Small intestine (tissue), 7 donors: ENCODE results near the gene TARDBP. TPM values are rescaled to one million over a fixed set of nuclear protein-coding genes. Genes with fewer than 3 reads are reported as not detected.
"Not testable (repeated sequence)": the region's sequence is repeated elsewhere in the genome, so short reads cannot be mapped to it uniquely, and the experiment has no call there.

Source experiments
- DNase-seq, 2 donors: peaks; one replicate each; pipeline versions ENCODE4 v3.0.0 to v3.0.0-alpha.2; 2013
- FAIRE-seq: peaks from 2 replicates; lab custom pipeline; 2012; peaks lifted over from hg19 to GRCh38; lab: Jason Lieb, UNC
- H3K27ac ChIP-seq, 3 donors: one replicate each; pipeline ENCODE4 v1.5.1; 2013; ENCODE audit warnings: low read length in 2 of 3, mild to moderate bottlenecking in 2 of 3, control low read depth in 1 of 3, inconsistent platforms in 1 of 3, low read depth in 1 of 3, moderate library complexity in 1 of 3
- H3K27me3 ChIP-seq, 3 donors: one replicate each; pipeline ENCODE4 v1.6.1; 2013; ENCODE audit warnings: low read length in 3 of 3, inconsistent platforms in 1 of 3; ENCODE audit not compliant: control insufficient read depth in 3 of 3, insufficient read depth in 3 of 3
- H3K36me3 ChIP-seq, 3 donors: one replicate each; pipeline ENCODE4 v1.6.1; 2013; ENCODE audit warnings: low read length in 3 of 3, inconsistent platforms in 1 of 3, low read depth in 1 of 3, mild to moderate bottlenecking in 1 of 3, moderate library complexity in 1 of 3; ENCODE audit not compliant: control insufficient read depth in 3 of 3, insufficient read depth in 2 of 3
- H3K4me1 ChIP-seq, 3 donors: one replicate each; pipeline ENCODE4 v1.6.1; 2013; ENCODE audit warnings: low read length in 2 of 3, inconsistent platforms in 1 of 3, low read depth in 1 of 3, mild to moderate bottlenecking in 1 of 3, moderate library complexity in 1 of 3; ENCODE audit not compliant: control insufficient read depth in 3 of 3, insufficient read depth in 2 of 3
- H3K4me3 ChIP-seq, 3 donors: one replicate each; pipeline ENCODE4 v1.5.1; 2013; ENCODE audit warnings: low read length in 3 of 3, control low read depth in 1 of 3, inconsistent platforms in 1 of 3, low read depth in 1 of 3, mild to moderate bottlenecking in 1 of 3, moderate library complexity in 1 of 3
- H3K9me3 ChIP-seq, 2 donors: one replicate each; pipeline ENCODE4 v1.6.1; 2013; ENCODE audit warnings: low read depth in 1 of 2, low read length in 1 of 2; ENCODE audit not compliant: control insufficient read depth in 2 of 2, insufficient read depth in 1 of 2
- WGBS, 3 donors: extraction: QIAGEN DNeasy Blood & Tissue Kit; methylation state at CpG; one replicate each; pipeline ENCODE4 v1.1.7; 2013; 5-methylcytosine and 5-hydroxymethylcytosine counted together
- polyA plus RNA-seq, 4 donors: library from polyadenylated mRNA; stranded (reverse) in 3 of 4; unstranded in 1 of 4; fragments of 200-250 nt in 3 of 4; fragments of 120-200 nt in 1 of 4; gene quantifications; one replicate each; pipeline versions ENCODE4 v1.2.1 to v1.2.3, GENCODE V29; 2013
- donor health status: healthy with polysubstance abuse.
- donor health status: control.
- donor health status: control.
- donor health status: Bipolar disorder and iron deficiency.
- donor health status: healthy.

Gene TARDBP
- polyA plus RNA-seq, 4 donors = 86.1 to 184 (median 116) TPM

GRCh38 chr1:11026903-11027302 is 14.4 kb downstream of the TARDBP start:
- H3K27ac ChIP-seq = no peak overlapping the region
- FAIRE-seq (no peak), DNase-seq (no peak)
- 95 to 96% (median 95%) methylated on average over 5 of the region's 5 CpGs for WGBS, 3 donors
- no peaks in the 10 kb centered on the region for H3K27me3 ChIP-seq
- H3K4me1 ChIP-seq = no peaks in the 10 kb centered on the region
- H3K9me3 ChIP-seq = no peaks in the 10 kb centered on the region
- peaks cover 17 to 25% (median 24%) of the 10 kb centered on the region in 3 donors for H3K36me3 ChIP-seq
- no peak overlapping the region for H3K4me3 ChIP-seq

GRCh38 chr1:11027316-11027715 is 14.9 kb downstream of the TARDBP start:
- Histone ChIP-seq H3K36me3 (peaks cover 15 to 21% (median 21%) of the 10 kb centered on the region in 3 donors), H3K4me3 (no peak overlapping the region)

GRCh38 chr1:11028018-11028417 is 15.6 kb downstream of the TARDBP start:
- FAIRE-seq = no peak
- Histone ChIP-seq H3K27ac (no peak overlapping the region), H3K4me1 (no peaks in the 10 kb centered on the region), H3K36me3 (peaks cover 15 to 20% (median 19%) of the 10 kb centered on the region in 3 donors), H3K9me3 (no peaks in the 10 kb centered on the region), H3K27me3 (no peaks in the 10 kb centered on the region), H3K4me3 (no peak overlapping the region)
- WGBS, 3 donors = 93 to 96% (median 95%) methylated on average over 3 of the region's 3 CpGs
- no peak for DNase-seq

More at GRCh38 chr1:11027316-11027715, 14.9 kb downstream of the TARDBP start:
- Histone ChIP-seq H3K27me3 (no peaks in the 10 kb centered on the region), H3K4me1 (no peaks in the 10 kb centered on the region), H3K27ac (no peak overlapping the region), H3K9me3 (no peaks in the 10 kb centered on the region)
- no peak for DNase-seq
- 31 to 62% (median 52%) methylated on average over 6 of the region's 6 CpGs for WGBS, 3 donors
- FAIRE-seq = no peak

GRCh38 chr1:11030865-11031264 is 18.4 kb downstream of the TARDBP start:
- no peak overlapping the region for H3K4me3 ChIP-seq
- H3K36me3 ChIP-seq = peaks cover 9 to 16% (median 10%) of the 10 kb centered on the region in 3 donors
- WGBS, 3 donors = 91 to 96% (median 94%) methylated on average over 9 of the region's 9 CpGs
- no peaks in the 10 kb centered on the region for H3K4me1 ChIP-seq
- H3K27me3 ChIP-seq = no peaks in the 10 kb centered on the region
- DNase-seq (no peak), FAIRE-seq (no peak)
- no peak overlapping the region for H3K27ac ChIP-seq
- H3K9me3 ChIP-seq = no peaks in the 10 kb centered on the region

- no peaks in the 10 kb centered on the region for H3K9me3 ChIP-seq
- no peak overlapping the region for H3K27ac ChIP-seq
- H3K27me3 ChIP-seq = no peaks in the 10 kb centered on the region
- H3K36me3 ChIP-seq = peaks cover 4 to 14% (median 7%) of the 10 kb centered on the region in 3 donors
- no peak for FAIRE-seq
- no peaks in the 10 kb centered on the region for H3K4me1 ChIP-seq
- no peak for DNase-seq
- H3K4me3 ChIP-seq = no peak overlapping the region
- WGBS, 3 donors = 81 to 90% (median 87%) methylated on average over 10 of the region's 10 CpGs
Observed at GRCh38 chr1:11031624-11032262, 19.3 kb downstream of the TARDBP start.

GRCh38 chr1:11037019-11037739 is 24.7 kb downstream of the TARDBP start:
- FAIRE-seq, H3K9me3 ChIP-seq, H3K4me1 ChIP-seq, H3K36me3 ChIP-seq, H3K4me3 ChIP-seq, H3K27ac ChIP-seq, DNase-seq, H3K27me3 ChIP-seq: not testable (repeated sequence)
- 57 to 62% (median 59%) methylated on average over 18 of the region's 18 CpGs for WGBS, 3 donors

- H3K36me3 ChIP-seq = no peaks in the 10 kb centered on the region
- FAIRE-seq = no peak
- H3K4me1 ChIP-seq = no peaks in the 10 kb centered on the region
Observed at GRCh38 chr1:11037740-11038182, 25.3 kb downstream of the TARDBP start.

GRCh38 chr1:11039351-11040104 is 27.1 kb downstream of the TARDBP start:
- H3K27ac ChIP-seq = no peak overlapping the region
- no peak for FAIRE-seq
- no peaks in the 10 kb centered on the region for H3K9me3 ChIP-seq
- 74 to 76% (median 75%) methylated on average over 2 of the region's 2 CpGs for WGBS, 3 donors
- H3K27me3 ChIP-seq = no peaks in the 10 kb centered on the region
- no peak overlapping the region for H3K4me3 ChIP-seq
- no peak for DNase-seq
- no peaks in the 10 kb centered on the region for H3K36me3 ChIP-seq
- no peaks in the 10 kb centered on the region for H3K4me1 ChIP-seq

More at GRCh38 chr1:11037740-11038182, 25.3 kb downstream of the TARDBP start:
- no peak overlapping the region for H3K4me3 ChIP-seq
- H3K27me3 ChIP-seq = no peaks in the 10 kb centered on the region
- DNase-seq = peak; percentile 81 to 89
- H3K9me3 ChIP-seq = no peaks in the 10 kb centered on the region
- no peak overlapping the region for H3K27ac ChIP-seq
- 1 to 2% (median 1%) methylated on average over 8 of the region's 8 CpGs for WGBS, 3 donors
